HG02885 (cell line): ENCODE measurements around the gene GABRA5.

Experiments used
- ATAC-seq: cut with Tn5 transposase; IDR thresholded peaks from one replicate; pipeline ENCODE4 v1.9.1; 2021; ENCODE audit warnings: mild to moderate bottlenecking; ENCODE audit not compliant: unreplicated experiment, poor library complexity

The GABRA5 gene

GRCh38 chr15:26901041-26901440 lies 34.2 kb downstream of the GABRA5 start:
- ATAC-seq: no peak

- ATAC-seq: no peak
Measured at GRCh38 chr15:26910715-26911114, 43.9 kb downstream of the GABRA5 start.

GRCh38 chr15:26921433-26921832 lies 54.6 kb downstream of the GABRA5 start:
- ATAC-seq: no peak

- no peak for ATAC-seq
Measured at GRCh38 chr15:26926081-26926480, 59.2 kb downstream of the GABRA5 start.

- ATAC-seq: no peak
Measured at GRCh38 chr15:26928051-26928450, 61.2 kb downstream of the GABRA5 start.

- ATAC-seq: no peak
Measured at GRCh38 chr15:26929588-26929987, 62.7 kb downstream of the GABRA5 start.

- no peak for ATAC-seq
Measured at GRCh38 chr15:26934848-26935247, 68.0 kb downstream of the GABRA5 start.

- no peak for ATAC-seq
Measured at GRCh38 chr15:26935322-26935721, 68.5 kb downstream of the GABRA5 start.

GRCh38 chr15:26936502-26936901 lies 69.6 kb downstream of the GABRA5 start:
- ATAC-seq: no peak

- ATAC-seq: no peak
Measured at GRCh38 chr15:26937134-26937533, 70.3 kb downstream of the GABRA5 start.

- ATAC-seq: no peak
Measured at GRCh38 chr15:26939398-26939797, 72.5 kb downstream of the GABRA5 start.

- no peak for ATAC-seq
Measured at GRCh38 chr15:26941489-26941888, 74.6 kb downstream of the GABRA5 start.

GRCh38 chr15:26943866-26944265 lies 77.0 kb downstream of the GABRA5 start:
- ATAC-seq: no peak

- ATAC-seq: no peak
Measured at GRCh38 chr15:26945046-26945445, 78.2 kb downstream of the GABRA5 start.

- no peak for ATAC-seq
Measured at GRCh38 chr15:26950001-26950400, 83.1 kb downstream of the GABRA5 start.

GRCh38 chr15:26954403-26954802 lies 87.5 kb downstream of the GABRA5 start:
- no peak for ATAC-seq

- ATAC-seq: no peak
Measured at GRCh38 chr15:26967719-26968269, 100.9 kb downstream of the GABRA5 start.

- ATAC-seq: no peak
Measured at GRCh38 chr15:26968806-26969205, 101.9 kb downstream of the GABRA5 start.

GRCh38 chr15:26970712-26971210 lies 103.9 kb downstream of the GABRA5 start, which contains the start of gene GABRG3:
TSS of gene GABRG3 (plus strand) at chr15:26971181.
- no peak for ATAC-seq

- no peak for ATAC-seq
Measured at GRCh38 chr15:26971271-26972018, 104.6 kb downstream of the GABRA5 start.

GRCh38 chr15:26972636-26973035 lies 105.8 kb downstream of the GABRA5 start:
- ATAC-seq: no peak
